HG02763 (cell line): ENCODE data around the gene AEBP1.

Experiments
- ATAC-seq: cut with Tn5 transposase; IDR thresholded peaks from one replicate; pipeline ENCODE4 v1.9.1; 2021; ENCODE audit warnings: mild to moderate bottlenecking, moderate library complexity; ENCODE audit not compliant: unreplicated experiment

AEBP1 gene

GRCh38 chr7:44103566-44103922, 601 bp upstream of the AEBP1 start:
- ATAC-seq = no peak

DNA sequence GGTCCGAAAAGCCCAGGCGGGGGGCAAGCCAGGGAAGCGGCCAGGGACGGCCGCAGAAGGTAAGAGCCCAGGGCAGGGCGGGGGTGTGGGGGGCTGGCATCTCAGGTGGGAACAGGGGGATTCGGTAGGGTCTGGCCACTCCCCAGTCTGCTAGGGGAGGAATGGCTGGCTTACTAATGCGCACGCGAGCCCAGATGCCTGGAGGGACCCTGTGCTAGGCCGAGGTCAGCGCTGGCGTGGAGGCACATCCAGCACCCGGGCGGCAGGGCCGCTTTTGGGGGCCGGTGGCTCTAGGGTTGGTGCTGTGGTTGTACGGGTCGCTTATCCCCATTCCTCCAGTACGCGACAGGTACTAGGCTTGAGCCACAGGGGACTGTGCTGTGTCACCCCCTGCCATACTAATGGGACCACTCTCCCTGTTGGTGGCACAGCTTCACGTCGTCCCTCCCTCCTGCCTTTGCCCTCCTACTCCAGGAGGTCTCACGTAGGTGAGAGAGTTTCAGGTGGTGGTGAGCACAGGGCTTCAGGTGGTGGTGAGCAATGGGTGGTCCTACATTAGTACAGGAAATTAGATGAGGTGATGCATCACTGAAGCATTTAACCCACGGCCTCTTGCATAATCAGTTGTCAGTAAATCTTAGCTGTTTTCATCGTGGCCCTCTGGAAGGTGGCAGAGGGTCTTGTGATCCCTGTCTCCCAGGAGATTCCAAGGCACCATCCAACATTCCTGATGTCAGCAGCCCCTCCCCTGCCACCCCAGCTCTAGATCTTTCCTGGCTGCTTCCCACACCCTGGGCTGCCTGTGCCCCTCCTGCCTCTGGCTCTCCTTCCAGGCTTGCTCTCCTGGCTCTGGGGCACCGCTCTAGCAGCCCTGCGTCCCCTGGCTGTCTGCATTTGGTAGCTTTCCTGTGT, 971 bp downstream of the AEBP1 start:
- ATAC-seq = no peak

- ATAC-seq = no peak
Measured at GRCh38 chr7:44105832-44106231, 1.7 kb downstream of the AEBP1 start.

DNA sequence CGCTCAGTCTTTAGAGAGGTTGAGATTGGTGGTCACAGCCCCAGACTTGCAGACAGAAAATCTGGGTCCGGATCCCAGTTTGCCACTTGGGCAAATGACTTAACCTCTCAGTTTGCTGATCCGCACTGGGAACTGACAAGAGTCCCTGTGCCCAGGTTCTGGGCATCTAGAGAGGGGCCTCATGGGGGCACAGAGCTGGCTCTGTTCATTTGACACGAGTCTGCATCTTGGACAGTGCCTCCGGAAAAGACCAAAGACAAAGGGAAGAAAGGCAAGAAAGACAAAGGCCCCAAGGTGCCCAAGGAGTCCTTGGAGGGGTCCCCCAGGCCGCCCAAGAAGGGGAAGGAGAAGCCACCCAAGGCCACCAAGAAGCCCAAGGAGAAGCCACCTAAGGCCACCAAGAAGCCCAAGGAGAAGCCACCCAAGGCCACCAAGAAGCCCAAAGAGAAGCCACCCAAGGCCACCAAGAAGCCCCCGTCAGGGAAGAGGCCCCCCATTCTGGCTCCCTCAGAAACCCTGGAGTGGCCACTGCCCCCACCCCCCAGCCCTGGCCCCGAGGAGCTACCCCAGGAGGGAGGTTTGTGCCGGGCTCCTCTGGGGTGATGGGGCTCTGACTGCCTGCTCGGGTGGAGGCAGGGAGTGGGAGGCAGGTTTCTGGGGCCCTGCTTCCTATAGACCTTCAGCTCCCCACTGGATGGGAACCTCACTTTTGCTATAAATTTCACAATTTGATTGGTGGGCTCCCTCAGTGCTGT, 2.3 kb downstream of the AEBP1 start:
- no peak for ATAC-seq

- ATAC-seq = no peak
Measured at GRCh38 chr7:44107116-44107960, 3.2 kb downstream of the AEBP1 start.

DNA sequence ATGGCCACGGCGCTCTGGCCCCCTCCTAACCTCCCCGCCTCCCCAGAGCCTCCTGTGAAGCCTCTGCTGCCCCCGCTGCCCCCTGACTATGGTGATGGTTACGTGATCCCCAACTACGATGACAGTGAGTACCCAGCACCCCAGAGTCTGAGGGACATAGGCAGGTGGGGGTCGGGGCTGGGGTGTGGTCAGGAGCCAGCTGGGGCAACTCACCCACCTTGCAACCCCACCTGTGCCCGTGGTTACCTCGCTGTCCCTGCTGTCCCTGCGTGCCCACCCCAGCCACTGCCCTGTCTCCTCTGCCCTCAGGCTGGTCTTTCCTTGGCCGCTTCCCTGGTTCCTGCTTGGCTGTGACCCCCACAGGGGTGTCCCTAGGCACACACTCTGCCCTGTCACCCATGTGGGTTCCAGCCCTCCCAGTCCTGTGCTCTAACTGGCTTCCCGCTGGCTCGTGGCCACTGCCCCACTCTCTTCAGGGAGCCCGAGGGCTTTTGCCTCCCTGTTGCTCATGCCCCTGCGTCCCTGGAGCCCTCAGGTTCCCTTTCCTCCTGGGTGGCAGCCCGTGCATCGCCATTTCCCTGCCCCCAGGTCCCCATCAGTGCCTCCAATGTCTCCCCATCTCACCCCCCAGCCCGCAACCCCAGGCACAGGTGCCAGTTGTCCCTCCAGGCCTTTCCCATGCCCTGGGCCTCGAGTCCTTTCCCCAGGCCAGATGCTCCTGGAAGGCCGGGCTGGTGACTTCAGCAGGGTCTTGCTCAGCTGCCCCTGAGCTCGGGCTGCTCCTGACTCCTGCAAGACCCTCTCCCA, 4.0 kb downstream of the AEBP1 start:
- no peak for ATAC-seq

GRCh38 chr7:44108768-44109750, 4.9 kb downstream of the AEBP1 start:
- no peak for ATAC-seq

- no peak for ATAC-seq
Measured at GRCh38 chr7:44109991-44110390, 5.8 kb downstream of the AEBP1 start.

DNA sequence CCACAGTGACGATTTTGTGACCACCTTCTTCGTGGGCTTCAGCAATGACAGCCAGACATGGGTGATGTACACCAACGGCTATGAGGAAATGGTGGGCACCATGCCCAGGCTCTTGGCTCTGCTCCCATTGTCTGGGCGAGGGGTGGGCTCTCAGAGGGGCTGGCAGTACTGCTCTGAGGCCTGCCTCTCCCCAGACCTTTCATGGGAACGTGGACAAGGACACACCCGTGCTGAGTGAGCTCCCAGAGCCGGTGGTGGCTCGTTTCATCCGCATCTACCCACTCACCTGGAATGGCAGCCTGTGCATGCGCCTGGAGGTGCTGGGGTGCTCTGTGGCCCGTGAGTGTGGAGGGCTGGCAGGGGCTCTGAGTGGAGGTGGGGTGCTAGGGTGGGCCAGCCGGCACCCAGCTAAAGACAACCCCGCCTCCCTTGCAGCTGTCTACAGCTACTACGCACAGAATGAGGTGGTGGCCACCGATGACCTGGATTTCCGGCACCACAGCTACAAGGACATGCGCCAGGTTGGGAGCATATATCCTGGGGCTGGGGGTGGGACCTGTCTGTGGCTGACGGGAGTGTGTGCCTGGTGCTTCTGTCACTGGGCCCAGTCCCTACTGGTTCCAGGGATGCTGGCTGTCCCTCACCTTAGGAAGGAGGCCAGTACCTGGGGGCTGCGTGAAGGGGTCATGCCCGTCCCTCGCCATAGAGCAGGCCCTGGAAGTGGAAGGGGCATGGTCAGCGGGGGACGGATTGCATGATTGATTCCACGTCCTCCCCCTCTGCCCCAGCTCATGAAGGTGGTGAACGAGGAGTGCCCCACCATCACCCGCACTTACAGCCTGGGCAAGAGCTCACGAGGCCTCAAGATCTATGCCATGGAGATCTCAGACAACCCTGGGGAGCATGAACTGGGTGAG, 6.8 kb downstream of the AEBP1 start:
- no peak for ATAC-seq

DNA sequence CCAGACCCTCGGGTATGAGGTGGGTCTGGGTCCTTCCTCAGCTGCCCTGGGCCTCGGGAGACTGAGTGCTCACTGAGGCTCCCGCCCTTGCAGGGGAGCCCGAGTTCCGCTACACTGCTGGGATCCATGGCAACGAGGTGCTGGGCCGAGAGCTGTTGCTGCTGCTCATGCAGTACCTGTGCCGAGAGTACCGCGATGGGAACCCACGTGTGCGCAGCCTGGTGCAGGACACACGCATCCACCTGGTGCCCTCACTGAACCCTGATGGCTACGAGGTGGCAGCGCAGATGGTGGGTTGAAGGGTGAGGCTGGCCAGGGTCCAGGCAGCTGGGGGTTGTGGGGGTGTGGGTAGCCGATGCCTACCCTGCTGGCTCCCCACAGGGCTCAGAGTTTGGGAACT, 7.6 kb downstream of the AEBP1 start:
- ATAC-seq = no peak

- ATAC-seq = no peak
Measured at GRCh38 chr7:44112231-44112996, 8.3 kb downstream of the AEBP1 start.

GRCh38 chr7:44112997-44113763, 9.0 kb downstream of the AEBP1 start:
- ATAC-seq = no peak

GRCh38 chr7:44113764-44114354, 9.7 kb downstream of the AEBP1 start:
- ATAC-seq = no peak

- no peak for ATAC-seq
Measured at GRCh38 chr7:44114586-44115310, 10.6 kb downstream of the AEBP1 start.

- ATAC-seq = no peak
Measured at GRCh38 chr7:44116087-44116788, 12.1 kb downstream of the AEBP1 start.
